ENCODE results near the gene TUNAR. TPM values are rescaled to one million over a fixed set of nuclear protein-coding genes. Genes with fewer than 3 reads are reported as not detected.

Gene TUNAR
- total and polyA plus RNA-seq, 9 of the 15 experiments (the other 6 are each of a cell fraction or from before 2014, with no cell fraction given) = not detected

GRCh38 chr14:95946867-95947266 lies 70.2 kb downstream of the TUNAR start:
- Histone ChIP-seq H3K36me3 (ENCODE audit: control insufficient read depth, insufficient read depth, low read length) (no peaks in the 10 kb centered on the region), H3K4me2 (ENCODE audit: insufficient read depth, low read length) (no peak overlapping the region), H4K20me1 (replicated peaks; ENCODE audit: control insufficient read depth, insufficient read depth, low read length) (no peaks in the 10 kb centered on the region), H3K27ac (ENCODE audit: extremely low read depth, low read depth, low read length) (no peak overlapping the region), H3K79me2 (ENCODE audit: control insufficient read depth, insufficient read depth, low read length) (no peaks in the 10 kb centered on the region), H2AFZ (ENCODE audit: low read depth, low read length) (no peak overlapping the region), H3K9me1 (ENCODE audit: control insufficient read depth, insufficient read depth, low read length) (no peaks in the 10 kb centered on the region), H3K4me3 (no peak overlapping the region), H3K9ac (ENCODE audit: insufficient read depth in 1 of 2, low read depth in 2 of 2, low read length in 2 of 2) (no peak overlapping the region), H3K4me1 (replicated peaks in 1 of 2; ENCODE audit: control insufficient read depth in 2 of 2, insufficient read depth in 2 of 2, low read length in 2 of 2) (no peaks in the 10 kb centered on the region), H3K27me3 (ENCODE audit: control insufficient read depth in 2 of 2, insufficient read depth in 2 of 2, low read length in 2 of 2) (no peaks in the 10 kb centered on the region), H3K9me3 (replicated peaks; ENCODE audit: control insufficient read depth, insufficient read depth, low read depth, low read length) (no peaks in the 10 kb centered on the region)
- TF ChIP-seq HNRNPH1 (optimal IDR thresholded peaks at IDR 0.05; ENCODE audit: low read depth, low read length) (no peak), DDX20 (tag; IDR thresholded peaks at IDR 0.05; ENCODE audit: low read depth) (no peak), HNRNPL (IDR thresholded peaks at IDR 0.05; ENCODE audit: low read depth, low read length) (no peak)
- ChIA-PET POLR2A (no interaction called here), CTCF (ENCODE audit: low intra/inter-chr PET ratio) (no interaction called here)
- ATAC-seq (no peak), DNase-seq (ENCODE audit: extremely low read depth in 1 of 4, low spot score in 3 of 4) (no peak), FAIRE-seq (no peak)
- intact Hi-C loops (cut with micrococcal nuclease) (no loop called here), in situ Hi-C loops (cut with MboI) (no loop called here)
- no TSS peak for BruUV-seq (replicated peaks)
- WGBS (ENCODE audit: insufficient coverage, low coverage, missing lambda C conversion rate) = 0% methylated on average over 1 of the region's 1 CpG

GRCh38 chr14:95948558-95948981 lies 71.9 kb downstream of the TUNAR start:
- no peaks in the 10 kb centered on the region for H3K27me3 ChIP-seq (ENCODE audit: control insufficient read depth in 2 of 2, insufficient read depth in 2 of 2, low read length in 2 of 2)
- no peaks in the 10 kb centered on the region for H3K4me1 ChIP-seq (replicated peaks in 1 of 2; ENCODE audit: control insufficient read depth in 2 of 2, insufficient read depth in 2 of 2, low read length in 2 of 2)
- ATAC-seq (no peak), DNase-seq (ENCODE audit: extremely low read depth in 1 of 4, low spot score in 3 of 4) (no peak), FAIRE-seq (no peak)
- H3K4me3 ChIP-seq = no peak overlapping the region
- H2AFZ ChIP-seq (ENCODE audit: low read depth, low read length) = no peak overlapping the region
- no peak overlapping the region for H3K9ac ChIP-seq (ENCODE audit: insufficient read depth in 1 of 2, low read depth in 2 of 2, low read length in 2 of 2)
- H3K36me3 ChIP-seq (ENCODE audit: control insufficient read depth, insufficient read depth, low read length) = no peaks in the 10 kb centered on the region
- no peaks in the 10 kb centered on the region for H3K9me3 ChIP-seq (replicated peaks; ENCODE audit: control insufficient read depth, insufficient read depth, low read depth, low read length)
- POLR2A ChIA-PET = no interaction called here
- intact Hi-C loops (cut with micrococcal nuclease) = no loop called here
- CTCF ChIA-PET (ENCODE audit: low intra/inter-chr PET ratio) = no interaction called here
- H3K4me2 ChIP-seq (ENCODE audit: insufficient read depth, low read length) = no peak overlapping the region
- H3K79me2 ChIP-seq (ENCODE audit: control insufficient read depth, insufficient read depth, low read length) = no peaks in the 10 kb centered on the region
- no peak overlapping the region for H3K27ac ChIP-seq (ENCODE audit: extremely low read depth, low read depth, low read length)
- no TSS peak for BruUV-seq (replicated peaks)
- WGBS (ENCODE audit: insufficient coverage, low coverage, missing lambda C conversion rate) = 0% methylated on average over 2 of the region's 2 CpGs
- no peaks in the 10 kb centered on the region for H3K9me1 ChIP-seq (ENCODE audit: control insufficient read depth, insufficient read depth, low read length)
- in situ Hi-C loops (cut with MboI) = no loop called here
- H4K20me1 ChIP-seq (replicated peaks; ENCODE audit: control insufficient read depth, insufficient read depth, low read length) = no peaks in the 10 kb centered on the region
- TF ChIP-seq ZNF263 (CRISPR knock-in tag; IDR thresholded peaks at IDR 0.05; ENCODE audit: borderline replicate concordance) (no peak), ARNT (IDR thresholded peaks at IDR 0.05) (no peak), MYBL2 (IDR thresholded peaks at IDR 0.05; ENCODE audit: low read depth) (no peak), MYBL2 (CRISPR knock-in tag; IDR thresholded peaks at IDR 0.05; ENCODE audit: borderline replicate concordance) (no peak), KLF13 (tag; IDR thresholded peaks at IDR 0.05; ENCODE audit: borderline replicate concordance, low read depth) (no peak), HINFP (tag; conservative IDR thresholded peaks at IDR 0.05; ENCODE audit: low read depth) (no peak), HNRNPK (IDR thresholded peaks at IDR 0.05; ENCODE audit: low read depth, low read length, poor library complexity, severe bottlenecking) (no peak), GABPA (tag; conservative IDR thresholded peaks at IDR 0.05; ENCODE audit: low read depth) (no peak), ZNF780A (CRISPR knock-in tag; IDR thresholded peaks at IDR 0.05) (no peak), PATZ1 (CRISPR knock-in tag; IDR thresholded peaks at IDR 0.05; ENCODE audit: borderline replicate concordance) (no peak), HOXB6 (CRISPR knock-in tag; IDR thresholded peaks at IDR 0.05; ENCODE audit: borderline replicate concordance) (no peak)
